Measurements from ENCODE around the gene TAB3.
"Not testable (repeated sequence)": the region's sequence is repeated elsewhere in the genome, so short reads cannot be mapped to it uniquely, and the experiment has no call there.

The TAB3 gene

GRCh38 chrX:30806187-30806728, 82.8 kb downstream of the TAB3 start:
- POLR2A ChIA-PET = no interaction called here
- Histone ChIP-seq H3K27me3 (replicated peaks in 2 of 5; ENCODE audit: control insufficient read depth in 4 of 5, insufficient read depth in 5 of 5, low read length in 4 of 5) (peaks cover 0 to 2% (median 0%) of the 10 kb centered on the region in 5 experiments), H3K4me1 (ENCODE audit: control extremely low read depth in 1 of 4, control insufficient read depth in 4 of 4, insufficient read depth in 4 of 4, low read length in 3 of 4) (no peaks in the 10 kb centered on the region), H3K9me3 (ENCODE audit: control extremely low read depth in 1 of 5, control insufficient read depth in 4 of 5, insufficient read depth in 2 of 5, low read depth in 1 of 5, low read length in 4 of 5) (peaks cover 0 to 18% (median 0%) of the 10 kb centered on the region in 5 experiments), H3K27ac (ENCODE audit: insufficient read depth in 1 of 2, low read depth in 1 of 2, low read length in 2 of 2, poor library complexity in 1 of 2, severe bottlenecking in 2 of 2) (no peak overlapping the region), H3K36me3 (ENCODE audit: control insufficient read depth in 4 of 4, insufficient read depth in 4 of 4, low read length in 3 of 4) (no peaks in the 10 kb centered on the region), H3K4me3 (ENCODE audit: control insufficient read depth in 1 of 7, extremely low read depth in 1 of 7, insufficient read depth in 4 of 7, low read depth in 2 of 7, low read length in 6 of 7) (no peak overlapping the region)
- no peak for DNase-seq
- CTCF ChIA-PET = no interaction called here
- 94% methylated on average over 7 of the region's 7 CpGs for WGBS (ENCODE audit: insufficient coverage)

GRCh38 chrX:30804462-30804861, 84.6 kb downstream of the TAB3 start:
- Histone ChIP-seq H3K27ac (ENCODE audit: insufficient read depth in 1 of 2, low read depth in 1 of 2, low read length in 2 of 2, poor library complexity in 1 of 2, severe bottlenecking in 2 of 2) (no peak overlapping the region), H3K4me1 (ENCODE audit: control extremely low read depth in 1 of 4, control insufficient read depth in 4 of 4, insufficient read depth in 4 of 4, low read length in 3 of 4) (no peaks in the 10 kb centered on the region), H3K36me3 (ENCODE audit: control insufficient read depth in 4 of 4, insufficient read depth in 4 of 4, low read length in 3 of 4) (no peaks in the 10 kb centered on the region), H3K4me3 (ENCODE audit: control insufficient read depth in 1 of 7, extremely low read depth in 1 of 7, insufficient read depth in 4 of 7, low read depth in 2 of 7, low read length in 6 of 7) (no peak overlapping the region), H3K9me3 (ENCODE audit: control extremely low read depth in 1 of 5, control insufficient read depth in 4 of 5, insufficient read depth in 2 of 5, low read depth in 1 of 5, low read length in 4 of 5) (peaks cover 0 to 29% (median 0%) of the 10 kb centered on the region in 5 experiments), H3K27me3 (replicated peaks in 2 of 5; ENCODE audit: control insufficient read depth in 4 of 5, insufficient read depth in 5 of 5, low read length in 4 of 5) (peaks cover 0 to 2% (median 0%) of the 10 kb centered on the region in 5 experiments)
- ChIA-PET CTCF (no interaction called here), POLR2A (no interaction called here)
- WGBS (ENCODE audit: insufficient coverage) = 90% methylated on average over 2 of the region's 2 CpGs
- DNase-seq = no peak

- Histone ChIP-seq H3K36me3 (ENCODE audit: control insufficient read depth in 4 of 4, insufficient read depth in 4 of 4, low read length in 3 of 4) (no peaks in the 10 kb centered on the region), H3K27ac (ENCODE audit: insufficient read depth in 1 of 2, low read depth in 1 of 2, low read length in 2 of 2, poor library complexity in 1 of 2, severe bottlenecking in 2 of 2) (no peak overlapping the region), H3K27me3 (replicated peaks in 2 of 5; ENCODE audit: control insufficient read depth in 4 of 5, insufficient read depth in 5 of 5, low read length in 4 of 5) (no peaks in the 10 kb centered on the region), H3K4me3 (ENCODE audit: control insufficient read depth in 1 of 7, extremely low read depth in 1 of 7, insufficient read depth in 4 of 7, low read depth in 2 of 7, low read length in 6 of 7) (no peak overlapping the region), H3K9me3 (ENCODE audit: control extremely low read depth in 1 of 5, control insufficient read depth in 4 of 5, insufficient read depth in 2 of 5, low read depth in 1 of 5, low read length in 4 of 5) (peaks cover 0 to 49% (median 1%) of the 10 kb centered on the region in 5 experiments), H3K4me1 (ENCODE audit: control extremely low read depth in 1 of 4, control insufficient read depth in 4 of 4, insufficient read depth in 4 of 4, low read length in 3 of 4) (no peaks in the 10 kb centered on the region)
- WGBS (ENCODE audit: insufficient coverage) = 60% methylated on average over 1 of the region's 1 CpG
- ChIA-PET POLR2A (no interaction called here), CTCF (no interaction called here)
- DNase-seq = no peak
Measured at GRCh38 chrX:30800901-30801300, 88.2 kb downstream of the TAB3 start.

DNA sequence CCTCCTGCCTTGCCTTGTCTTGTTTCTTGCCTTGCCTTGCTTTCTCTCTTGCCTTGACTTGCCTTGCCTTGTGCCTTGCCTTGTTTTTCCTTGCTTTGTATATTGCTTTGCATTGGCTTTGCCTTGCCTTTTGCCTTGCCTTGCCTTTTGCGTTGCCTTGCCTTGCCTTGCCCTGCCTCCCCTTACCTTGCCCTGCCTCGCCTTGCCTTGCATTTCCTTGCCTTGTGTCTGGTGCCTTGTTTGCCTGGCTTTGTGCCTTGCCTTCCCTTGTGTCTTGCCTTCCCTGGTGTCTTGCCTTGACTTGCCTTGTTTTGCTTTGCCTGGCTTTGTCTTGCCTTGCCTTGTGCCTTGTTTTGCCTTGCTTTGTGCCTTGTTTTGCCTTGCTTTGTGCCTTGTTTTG, 89.7 kb downstream of the TAB3 start:
- peaks cover 0 to 51% (median 3%) of the 10 kb centered on the region in 5 experiments for H3K9me3 ChIP-seq (ENCODE audit: control extremely low read depth in 1 of 5, control insufficient read depth in 4 of 5, insufficient read depth in 2 of 5, low read depth in 1 of 5, low read length in 4 of 5)
- H3K36me3 ChIP-seq (ENCODE audit: control insufficient read depth in 4 of 4, insufficient read depth in 4 of 4, low read length in 3 of 4) = no peaks in the 10 kb centered on the region
- CTCF ChIA-PET = no interaction called here
- no peaks in the 10 kb centered on the region for H3K4me1 ChIP-seq (ENCODE audit: control extremely low read depth in 1 of 4, control insufficient read depth in 4 of 4, insufficient read depth in 4 of 4, low read length in 3 of 4)
- DNase-seq = no peak
- H3K27me3 ChIP-seq (replicated peaks in 2 of 5; ENCODE audit: control insufficient read depth in 4 of 5, insufficient read depth in 5 of 5, low read length in 4 of 5) = no peaks in the 10 kb centered on the region
- WGBS (ENCODE audit: insufficient coverage) = 94% methylated on average over 2 of the region's 2 CpGs
- no peak overlapping the region for H3K27ac ChIP-seq (ENCODE audit: insufficient read depth in 1 of 2, low read depth in 1 of 2, low read length in 2 of 2, poor library complexity in 1 of 2, severe bottlenecking in 2 of 2)
- POLR2A ChIA-PET = no interaction called here
- no peak overlapping the region for H3K4me3 ChIP-seq (ENCODE audit: control insufficient read depth in 1 of 7, extremely low read depth in 1 of 7, insufficient read depth in 4 of 7, low read depth in 2 of 7, low read length in 6 of 7)

GRCh38 chrX:30798810-30799209, 90.2 kb downstream of the TAB3 start:
- no peak for DNase-seq
- H3K36me3 ChIP-seq (ENCODE audit: control insufficient read depth in 4 of 4, insufficient read depth in 4 of 4, low read length in 3 of 4) = no peaks in the 10 kb centered on the region
- H3K9me3 ChIP-seq (ENCODE audit: control extremely low read depth in 1 of 5, control insufficient read depth in 4 of 5, insufficient read depth in 2 of 5, low read depth in 1 of 5, low read length in 4 of 5) = peaks cover 0 to 48% (median 3%) of the 10 kb centered on the region in 5 experiments
- no peak overlapping the region for H3K4me3 ChIP-seq (ENCODE audit: control insufficient read depth in 1 of 7, extremely low read depth in 1 of 7, insufficient read depth in 4 of 7, low read depth in 2 of 7, low read length in 6 of 7)
- no peaks in the 10 kb centered on the region for H3K4me1 ChIP-seq (ENCODE audit: control extremely low read depth in 1 of 4, control insufficient read depth in 4 of 4, insufficient read depth in 4 of 4, low read length in 3 of 4)
- no peak overlapping the region for H3K27ac ChIP-seq (ENCODE audit: insufficient read depth in 1 of 2, low read depth in 1 of 2, low read length in 2 of 2, poor library complexity in 1 of 2, severe bottlenecking in 2 of 2)
- no peaks in the 10 kb centered on the region for H3K27me3 ChIP-seq (replicated peaks in 2 of 5; ENCODE audit: control insufficient read depth in 4 of 5, insufficient read depth in 5 of 5, low read length in 4 of 5)
- ChIA-PET CTCF (no interaction called here), POLR2A (no interaction called here)
- 94% methylated on average over 3 of the region's 3 CpGs for WGBS (ENCODE audit: insufficient coverage)

GRCh38 chrX:30797301-30797700, 91.8 kb downstream of the TAB3 start:
- WGBS (ENCODE audit: insufficient coverage) = 87% methylated on average over 1 of the region's 1 CpG
- peaks cover 0 to 54% (median 3%) of the 10 kb centered on the region in 5 experiments for H3K9me3 ChIP-seq (ENCODE audit: control extremely low read depth in 1 of 5, control insufficient read depth in 4 of 5, insufficient read depth in 2 of 5, low read depth in 1 of 5, low read length in 4 of 5)

DNA sequence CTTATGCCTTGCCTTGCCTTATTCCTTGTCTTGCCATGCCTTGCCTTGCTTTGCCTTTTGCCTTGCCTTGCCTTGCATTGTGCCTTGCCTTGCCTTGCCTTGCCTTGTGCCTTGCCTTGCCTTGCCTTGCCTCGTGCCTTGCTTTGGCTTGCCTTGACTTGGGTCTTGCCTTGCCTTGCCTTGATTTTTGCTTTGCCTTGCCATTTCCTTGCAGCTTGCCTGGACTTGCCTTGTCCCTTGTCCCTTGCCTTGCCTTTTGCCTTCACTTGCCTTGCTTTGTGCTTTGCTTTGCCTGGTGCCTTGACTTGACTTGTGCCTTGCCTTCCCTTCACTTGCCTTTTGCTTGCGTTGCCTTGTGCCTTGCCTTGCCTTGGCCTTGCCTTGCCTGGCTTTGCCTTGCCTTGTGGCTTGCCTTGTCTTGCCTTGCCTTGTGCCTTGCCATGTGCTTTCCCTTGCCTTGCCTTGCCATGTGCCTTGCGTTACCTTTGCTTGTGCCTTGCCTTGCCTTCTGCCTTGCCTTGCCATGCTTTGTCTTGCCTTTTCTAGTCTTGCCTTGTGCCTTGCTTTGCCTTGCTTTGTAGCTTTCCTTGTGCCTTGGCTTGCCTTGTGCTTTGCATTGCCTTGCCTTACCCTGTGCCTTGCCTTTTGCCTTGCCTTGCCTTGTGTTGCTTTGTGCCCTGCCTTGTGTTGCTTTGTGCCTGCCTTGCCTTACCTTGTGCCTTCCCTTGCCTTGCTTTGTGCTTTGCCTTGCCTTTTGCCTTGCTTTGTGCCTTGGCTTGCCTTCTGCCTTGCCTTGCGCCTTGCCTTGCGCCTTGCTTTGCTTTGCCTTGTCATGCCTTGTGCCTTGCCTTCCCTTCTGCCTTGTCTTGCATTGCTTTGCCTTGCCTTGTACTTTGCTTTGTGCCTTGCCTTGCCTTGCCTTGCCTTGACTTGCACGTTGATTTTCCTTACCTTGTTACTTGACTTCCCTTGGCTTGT, 92.8 kb downstream of the TAB3 start:
- Histone ChIP-seq H3K4me1 (ENCODE audit: control extremely low read depth in 1 of 4, control insufficient read depth in 4 of 4, insufficient read depth in 4 of 4, low read length in 3 of 4) (no peaks in the 10 kb centered on the region), H3K4me3 (ENCODE audit: control insufficient read depth in 1 of 7, extremely low read depth in 1 of 7, insufficient read depth in 4 of 7, low read depth in 2 of 7, low read length in 6 of 7) (no peak overlapping the region), H3K36me3 (ENCODE audit: control insufficient read depth in 4 of 4, insufficient read depth in 4 of 4, low read length in 3 of 4) (no peaks in the 10 kb centered on the region), H3K27ac (ENCODE audit: insufficient read depth in 1 of 2, low read depth in 1 of 2, low read length in 2 of 2, poor library complexity in 1 of 2, severe bottlenecking in 2 of 2) (no peak overlapping the region), H3K9me3 (ENCODE audit: control extremely low read depth in 1 of 5, control insufficient read depth in 4 of 5, insufficient read depth in 2 of 5, low read depth in 1 of 5, low read length in 4 of 5) (peaks cover 0 to 63% (median 3%) of the 10 kb centered on the region in 5 experiments), H3K27me3 (replicated peaks in 2 of 5; ENCODE audit: control insufficient read depth in 4 of 5, insufficient read depth in 5 of 5, low read length in 4 of 5) (no peaks in the 10 kb centered on the region)
- no peak for DNase-seq
- ChIA-PET CTCF (no interaction called here), POLR2A (no interaction called here)
- 90% methylated on average over 6 of the region's 6 CpGs for WGBS (ENCODE audit: insufficient coverage)

More at GRCh38 chrX:30797301-30797700, 91.8 kb downstream of the TAB3 start:
- H3K27ac ChIP-seq (ENCODE audit: insufficient read depth in 1 of 2, low read depth in 1 of 2, low read length in 2 of 2, poor library complexity in 1 of 2, severe bottlenecking in 2 of 2); H3K4me1 ChIP-seq (ENCODE audit: control extremely low read depth in 1 of 4, control insufficient read depth in 4 of 4, insufficient read depth in 4 of 4, low read length in 3 of 4); H3K36me3 ChIP-seq (ENCODE audit: control insufficient read depth in 4 of 4, insufficient read depth in 4 of 4, low read length in 3 of 4); DNase-seq; H3K27me3 ChIP-seq (replicated peaks in 2 of 5; ENCODE audit: control insufficient read depth in 4 of 5, insufficient read depth in 5 of 5, low read length in 4 of 5); POLR2A ChIA-PET; H3K4me3 ChIP-seq (ENCODE audit: control insufficient read depth in 1 of 7, extremely low read depth in 1 of 7, insufficient read depth in 4 of 7, low read depth in 2 of 7, low read length in 6 of 7); CTCF ChIA-PET: not testable (repeated sequence)
